Cerebellar nuclear complex (tissue), 1 donor: ENCODE results near the gene PCCA.
"Not testable (repeated sequence)": the region's sequence is repeated elsewhere in the genome, so short reads cannot be mapped to it uniquely, and the experiment has no call there.

Source experiments
- DNase-seq, 2 experiments: peaks; one replicate each; lab custom pipeline; 2025; lab: John Stamatoyannopoulos, UW

The PCCA gene

DNA sequence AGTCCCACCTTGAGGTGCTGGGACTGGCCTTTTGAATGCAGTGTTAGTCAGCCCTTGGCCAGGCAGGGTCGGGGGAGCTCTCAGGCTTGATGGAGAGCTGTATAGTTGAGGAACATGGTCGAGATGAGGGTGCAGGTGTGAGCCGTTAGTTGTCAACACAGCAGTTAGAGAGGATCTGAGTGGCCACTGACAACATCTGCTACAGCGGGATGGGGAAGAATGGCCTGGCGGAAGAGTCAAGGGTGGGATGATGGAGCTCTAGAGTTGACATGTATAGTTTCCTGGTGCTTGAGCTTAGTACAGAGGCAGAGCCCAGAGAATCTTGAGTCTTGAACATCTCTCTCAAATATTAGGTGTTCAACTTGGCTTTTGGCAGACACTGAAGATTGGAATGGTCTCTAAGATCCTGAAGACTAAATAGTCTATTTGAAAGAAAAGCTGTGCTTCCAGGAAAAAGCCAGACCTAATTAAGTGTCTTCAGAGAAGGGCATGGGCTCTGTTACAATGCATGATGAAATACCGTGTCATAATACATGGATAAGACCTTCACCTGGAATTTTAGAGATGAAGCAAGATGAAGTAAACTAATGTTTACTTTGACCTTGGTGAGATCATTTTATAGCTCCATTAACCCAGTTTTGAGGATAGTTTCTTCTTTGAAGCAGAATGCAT, 9.7 kb downstream of the PCCA start:
- no peak for DNase-seq

DNA sequence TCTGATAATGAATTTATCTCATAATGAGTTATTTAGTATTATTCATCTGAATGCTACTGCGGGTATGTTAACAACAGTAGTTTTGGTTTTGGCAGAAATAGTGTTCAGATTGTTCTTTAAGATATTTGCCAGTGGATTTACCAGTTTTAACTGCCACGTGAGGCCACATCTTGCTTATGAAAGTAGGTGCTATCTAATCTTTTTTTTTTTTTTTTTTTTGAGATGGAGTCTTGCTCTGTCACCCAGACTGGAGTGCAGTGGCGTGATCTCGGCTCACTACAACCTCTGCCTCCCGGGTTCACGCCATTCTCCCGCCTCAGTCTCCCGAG, 10.2 kb downstream of the PCCA start:
- DNase-seq = not testable (repeated sequence)

DNA sequence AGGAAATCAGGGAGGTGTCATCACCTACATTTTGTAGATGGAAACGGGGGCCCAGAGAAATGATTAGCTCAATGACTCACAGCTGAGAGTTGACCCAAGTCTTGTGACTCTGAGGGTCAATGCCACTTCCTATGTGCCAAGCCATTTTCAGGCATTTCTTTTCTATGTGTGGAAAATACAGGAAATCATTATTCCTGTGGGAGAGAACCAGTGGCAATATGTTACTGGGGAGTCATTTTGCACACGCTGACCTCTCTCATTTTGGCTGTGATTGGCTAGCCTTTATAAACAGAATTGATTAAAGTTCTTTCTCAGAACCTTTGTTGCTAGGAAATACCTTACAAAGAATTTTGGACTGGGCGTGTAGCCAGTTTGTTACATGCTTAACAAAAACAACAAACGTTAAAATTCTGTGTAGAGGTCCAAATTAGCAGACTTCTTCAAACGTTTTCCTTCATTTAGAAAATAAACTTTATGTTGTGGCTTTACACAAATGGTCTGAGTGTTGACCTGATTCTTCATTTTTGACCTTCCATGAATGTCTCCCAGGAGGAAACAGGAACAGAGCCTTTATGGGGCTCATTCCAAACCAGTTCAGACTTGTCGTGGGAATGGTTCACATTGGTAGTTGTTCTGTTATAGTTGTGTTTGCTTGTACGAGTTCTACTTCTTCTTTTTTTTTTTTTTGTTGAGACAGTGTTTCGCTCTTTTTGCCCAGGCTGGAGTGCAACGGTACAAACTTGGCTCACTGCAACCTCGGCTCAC, 11.4 kb downstream of the PCCA start:
- DNase-seq = no peak

DNA sequence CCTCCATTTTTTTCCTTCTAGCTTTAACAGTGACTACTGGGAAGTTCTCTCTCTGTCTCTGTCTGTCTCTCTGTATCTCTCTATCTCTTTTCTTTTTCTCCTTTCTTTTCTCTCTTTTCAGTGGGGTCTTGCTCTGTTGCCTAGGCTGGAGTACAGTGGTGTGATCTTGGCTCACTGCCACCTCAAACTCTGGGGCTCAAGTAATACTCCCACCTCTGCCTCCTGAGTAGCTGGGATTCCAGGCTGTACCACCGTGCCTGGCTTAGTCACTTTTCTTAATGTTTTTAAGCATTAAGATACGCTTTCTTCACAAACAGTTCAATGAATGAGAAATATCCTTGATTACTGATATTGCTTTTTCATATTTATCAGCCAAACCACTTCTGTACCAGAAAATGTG, 13.1 kb downstream of the PCCA start:
- no peak for DNase-seq

DNA sequence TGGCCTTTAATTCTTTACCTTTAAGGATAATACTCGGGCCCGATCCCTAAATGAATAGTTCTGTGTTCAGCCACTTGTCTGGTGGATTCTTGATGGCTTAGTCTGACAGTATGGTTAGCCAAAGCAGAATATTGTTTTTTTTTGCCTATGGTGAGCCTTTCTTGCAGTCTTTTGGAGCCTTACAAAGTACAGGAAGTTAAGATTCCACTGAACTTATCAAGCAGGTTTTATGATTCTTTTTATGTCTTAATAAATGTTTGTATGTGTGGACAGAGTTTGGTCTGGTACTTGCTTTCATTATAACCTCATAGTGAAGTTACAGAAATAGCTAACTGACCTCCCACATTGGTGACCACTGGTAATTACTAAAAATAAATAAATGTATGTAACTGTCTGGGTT, 17.1 kb downstream of the PCCA start:
- DNase-seq = no peak

DNA sequence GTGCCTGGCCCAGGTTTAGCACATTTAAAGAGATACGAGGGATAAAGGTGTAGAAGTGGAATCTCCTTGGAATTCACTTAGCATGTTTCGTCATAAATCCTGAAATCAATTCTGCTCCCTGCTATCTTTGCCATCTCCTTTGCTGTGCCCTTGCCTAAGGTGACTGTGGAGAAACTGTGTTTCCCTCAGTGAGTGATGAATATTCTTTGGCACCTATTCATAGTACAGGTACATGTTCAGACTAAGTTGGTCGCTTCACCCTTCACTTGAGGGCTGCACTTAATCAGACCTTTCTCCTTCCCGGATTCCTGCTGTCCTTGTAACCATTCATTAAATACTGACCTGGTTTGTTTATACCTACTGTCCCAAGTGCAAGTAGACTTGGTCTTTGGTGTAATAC, 17.8 kb downstream of the PCCA start:
- DNase-seq = no peak

DNA sequence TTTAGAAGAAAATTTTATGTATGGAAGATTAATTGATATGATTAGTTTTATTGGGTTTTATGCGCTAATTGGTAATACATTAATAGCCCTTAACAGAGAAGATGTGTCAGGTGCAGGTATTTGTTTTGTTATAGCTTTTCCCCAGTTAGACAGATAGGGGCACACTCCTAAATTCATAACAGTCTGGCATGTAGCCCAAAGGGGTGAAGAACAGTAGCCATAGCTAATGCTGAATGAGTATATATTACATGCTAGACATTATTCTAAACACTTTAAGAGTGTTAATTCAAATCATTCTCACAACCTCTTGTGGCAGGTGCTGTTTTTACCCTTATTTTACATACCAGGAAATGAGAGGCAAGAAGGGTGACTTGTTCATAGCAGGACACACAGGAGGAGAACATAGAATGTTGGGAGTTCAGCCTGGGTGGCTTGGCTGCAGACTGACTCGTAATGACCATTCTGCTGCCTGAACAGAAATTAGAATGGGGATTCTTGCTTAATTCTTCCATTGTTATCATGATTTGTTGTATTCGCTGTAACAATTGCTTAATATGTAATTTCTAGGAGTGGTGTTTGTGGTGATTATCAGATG, 20.1 kb downstream of the PCCA start:
- no peak for DNase-seq

DNA sequence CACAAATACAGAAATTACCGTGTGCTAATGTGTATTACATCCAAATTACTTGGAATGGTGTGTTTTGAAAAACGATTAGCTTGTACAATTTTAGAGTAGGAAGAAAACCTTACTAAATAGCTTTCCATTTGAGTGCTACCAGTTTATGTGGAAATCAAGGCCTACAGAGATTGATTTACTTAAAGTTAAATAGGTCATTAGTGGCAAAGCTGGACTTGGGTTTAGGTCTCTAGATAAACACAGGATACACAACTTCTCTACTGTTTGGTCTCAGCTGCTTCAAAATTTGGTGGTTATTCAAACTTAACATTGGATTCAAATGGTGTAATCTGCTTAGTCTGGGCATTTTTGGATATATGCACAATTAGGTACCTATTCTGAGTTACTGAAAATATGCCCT, 21.4 kb downstream of the PCCA start:
- no peak for DNase-seq

DNA sequence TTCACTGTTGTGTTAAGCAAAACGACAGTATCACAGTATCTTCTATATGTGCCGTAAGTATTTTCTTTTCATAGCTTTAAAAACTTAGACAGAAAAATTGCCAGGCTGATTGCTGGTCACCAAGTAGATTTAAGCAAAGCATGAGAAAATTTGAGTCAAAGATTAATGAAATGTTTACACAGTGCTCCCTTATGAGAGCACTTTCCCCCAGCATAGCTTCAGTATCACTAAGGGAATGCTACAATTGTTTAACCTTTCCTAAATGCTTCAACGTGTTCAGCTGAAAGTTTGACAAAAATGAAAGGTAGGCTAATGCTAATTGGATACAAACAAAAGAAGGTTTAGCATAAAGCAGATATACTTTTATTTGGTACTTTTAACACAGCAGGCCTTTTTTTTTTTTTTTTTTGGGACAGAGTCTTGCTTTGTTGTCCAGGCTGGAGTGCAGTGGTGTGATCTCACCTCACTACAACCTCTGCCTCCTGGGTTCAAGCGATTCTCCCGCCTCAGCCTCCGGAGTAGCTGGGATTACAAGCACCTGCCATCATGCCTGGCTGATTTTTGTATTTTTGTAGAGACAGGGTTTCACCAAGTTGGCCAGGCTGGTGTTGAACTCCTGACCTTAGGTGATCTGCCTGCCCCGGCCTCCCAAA, 23.4 kb downstream of the PCCA start:
- DNase-seq = no peak

DNA sequence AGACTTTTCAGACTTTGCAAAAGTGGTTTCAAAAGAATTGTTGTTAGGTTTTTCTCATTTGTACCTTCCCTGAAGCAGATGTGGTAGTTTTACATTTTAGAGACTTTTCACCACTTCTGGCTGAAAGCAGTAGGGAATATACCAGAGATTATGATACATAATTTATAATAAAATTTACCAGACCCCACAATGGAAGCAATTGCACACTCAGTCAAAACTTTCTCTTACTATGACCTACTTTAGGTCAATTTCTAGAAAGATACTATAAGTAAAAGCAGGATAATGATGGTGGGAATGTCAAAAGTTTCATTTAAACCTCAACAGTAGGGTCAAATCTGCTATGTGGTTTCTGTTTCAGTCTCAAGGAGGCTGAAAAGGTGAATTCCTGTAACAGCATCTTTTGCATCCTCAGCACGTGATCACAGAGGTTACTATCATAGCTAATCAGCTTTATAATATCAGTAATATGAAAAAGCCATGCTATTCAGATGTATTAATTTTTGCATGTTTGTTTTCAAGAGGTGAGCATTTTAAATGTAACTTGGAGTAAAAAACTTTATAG, 26.9 kb downstream of the PCCA start:
- DNase-seq = no peak

DNA sequence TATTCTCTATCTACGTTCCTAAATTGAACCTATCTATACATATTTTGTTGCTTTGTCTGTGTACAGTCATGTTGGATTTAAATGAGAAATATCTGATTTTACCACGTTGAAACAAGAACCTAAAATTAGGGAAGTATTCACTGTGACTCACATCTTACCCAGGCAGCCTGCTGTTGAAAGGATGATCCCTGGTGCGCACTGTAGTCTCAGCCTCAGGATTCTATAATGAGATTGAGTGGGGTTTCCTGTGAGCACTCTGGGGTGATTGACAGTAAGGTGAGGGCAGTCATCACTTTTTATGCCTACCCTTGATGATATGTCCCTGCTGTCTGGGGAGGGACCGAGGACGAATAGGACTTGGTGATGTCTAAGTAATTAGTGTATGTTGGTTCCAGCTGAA, 35.4 kb downstream of the PCCA start:
- no peak for DNase-seq

DNA sequence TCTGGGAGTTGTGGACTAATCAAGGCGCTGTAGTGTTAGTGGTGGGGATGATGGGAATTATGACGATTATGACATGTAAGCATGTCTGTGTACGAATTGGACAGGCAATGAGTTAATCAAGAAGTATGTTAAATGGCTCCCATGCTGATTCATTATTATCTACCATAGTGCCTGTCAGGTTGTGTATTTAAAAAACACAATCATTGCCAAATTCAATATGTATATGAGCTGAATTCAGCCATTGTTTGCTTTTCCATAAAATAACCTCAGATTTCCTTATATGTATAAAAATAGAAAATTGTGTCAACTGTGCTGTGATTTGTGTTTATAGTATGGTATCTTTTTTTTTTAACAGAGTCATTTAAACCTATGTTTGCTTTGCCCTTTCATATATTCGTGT, 37.1 kb downstream of the PCCA start:
- no peak for DNase-seq

DNA sequence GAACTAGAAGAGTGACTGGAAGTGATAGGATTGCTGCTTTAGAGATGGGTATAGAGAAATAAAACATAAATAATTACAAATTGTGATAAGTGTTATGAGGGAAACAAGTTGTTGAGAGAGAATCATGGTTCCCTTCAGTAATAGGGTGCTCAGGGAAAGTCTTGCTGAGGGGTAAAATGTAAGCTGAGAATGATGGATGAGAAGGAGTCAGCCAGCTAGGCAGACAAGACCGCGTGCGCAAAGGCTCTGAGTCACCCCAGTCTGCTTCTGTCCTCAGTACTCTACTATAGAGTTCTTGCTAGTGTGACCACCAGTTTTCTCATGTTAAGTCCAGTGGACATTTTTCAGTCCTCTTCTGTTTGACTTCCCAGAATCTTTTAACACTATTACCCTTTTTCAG, 39.5 kb downstream of the PCCA start:
- no peak for DNase-seq

DNA sequence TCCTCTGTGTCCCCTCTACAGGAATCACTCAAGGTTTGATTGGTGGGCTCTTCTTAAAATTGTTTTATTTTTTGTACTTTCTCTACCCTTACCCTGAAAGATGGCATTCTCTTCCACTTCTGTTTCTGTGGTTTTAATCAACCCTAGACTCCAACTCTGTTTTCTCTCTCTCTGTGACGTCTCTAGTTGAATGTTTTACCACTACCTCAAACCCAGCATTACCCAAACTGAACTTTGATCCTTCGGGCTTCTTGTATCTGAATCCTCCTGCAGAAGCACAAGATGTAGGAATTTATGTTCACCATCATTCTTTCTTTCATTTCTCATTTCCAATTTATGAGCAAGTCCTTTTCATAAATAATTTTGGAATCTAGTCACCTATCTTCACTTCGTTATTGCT, 39.9 kb downstream of the PCCA start:
- no peak for DNase-seq

DNA sequence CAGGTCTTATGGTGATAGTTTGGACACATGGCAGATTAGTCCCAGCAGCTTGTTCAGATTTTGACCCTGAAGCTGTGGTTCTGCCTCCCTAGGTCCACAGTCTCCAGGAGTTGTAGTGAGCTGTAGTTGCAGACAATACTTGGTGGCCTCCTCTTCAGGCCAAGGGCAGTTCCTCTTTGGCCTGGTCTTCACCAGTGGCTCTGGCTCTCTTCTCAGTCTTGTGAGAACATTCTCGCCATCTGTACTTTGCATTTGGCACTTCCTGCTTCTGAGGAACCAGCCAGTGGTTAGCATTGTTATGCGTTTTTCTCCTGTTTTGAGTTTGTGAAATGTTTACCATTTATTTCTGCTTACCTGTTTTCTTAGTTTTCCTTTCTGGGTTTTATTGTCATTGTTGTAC, 40.7 kb downstream of the PCCA start:
- no peak for DNase-seq

DNA sequence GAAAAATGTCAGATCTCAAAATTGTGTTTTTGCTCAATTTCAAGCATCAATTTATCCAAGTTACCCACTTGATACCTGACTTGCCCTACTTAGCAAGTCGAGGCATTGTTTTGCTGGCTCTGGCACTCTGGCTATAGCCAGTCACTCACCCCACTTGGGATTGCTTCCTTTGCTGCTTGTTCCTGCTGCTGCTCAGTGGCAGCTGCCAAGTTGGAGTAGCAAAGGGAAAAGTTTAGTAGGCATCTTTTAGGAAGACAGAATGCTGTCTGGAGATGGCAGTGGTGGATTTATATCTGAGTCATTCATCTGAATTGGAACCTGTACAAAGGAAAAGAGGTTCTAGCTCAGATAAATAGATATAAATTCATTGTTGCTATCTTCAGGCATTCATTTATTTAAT, 41.2 kb downstream of the PCCA start:
- DNase-seq = no peak

DNA sequence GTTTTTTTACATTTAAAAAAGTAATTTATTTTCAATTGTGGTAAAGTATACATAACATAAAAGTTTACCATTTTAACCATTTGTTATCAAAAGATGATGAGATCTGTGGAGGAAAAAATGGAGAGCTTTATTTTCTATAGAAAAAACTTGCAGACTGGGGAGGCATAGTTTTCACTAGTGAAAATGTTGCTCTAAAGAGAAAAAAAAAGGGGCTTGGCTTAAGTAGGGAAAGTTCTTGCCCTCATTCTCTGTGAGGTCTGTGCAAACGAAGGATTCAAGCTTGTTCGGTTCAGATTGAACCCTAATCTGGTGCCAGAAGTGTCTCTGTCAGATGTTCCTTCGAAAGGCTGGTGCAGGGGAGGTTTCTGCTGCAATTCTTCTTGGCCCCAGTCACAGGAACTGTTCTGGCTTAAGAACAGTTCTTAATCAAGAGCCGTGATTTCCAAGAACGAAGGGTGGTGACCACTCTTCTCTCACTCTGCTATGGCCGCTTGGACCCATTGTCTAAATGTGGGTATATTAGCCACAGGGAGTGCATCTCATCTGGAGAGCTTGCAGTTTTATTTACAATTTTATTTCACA, 42.1 kb downstream of the PCCA start:
- DNase-seq = no peak

DNA sequence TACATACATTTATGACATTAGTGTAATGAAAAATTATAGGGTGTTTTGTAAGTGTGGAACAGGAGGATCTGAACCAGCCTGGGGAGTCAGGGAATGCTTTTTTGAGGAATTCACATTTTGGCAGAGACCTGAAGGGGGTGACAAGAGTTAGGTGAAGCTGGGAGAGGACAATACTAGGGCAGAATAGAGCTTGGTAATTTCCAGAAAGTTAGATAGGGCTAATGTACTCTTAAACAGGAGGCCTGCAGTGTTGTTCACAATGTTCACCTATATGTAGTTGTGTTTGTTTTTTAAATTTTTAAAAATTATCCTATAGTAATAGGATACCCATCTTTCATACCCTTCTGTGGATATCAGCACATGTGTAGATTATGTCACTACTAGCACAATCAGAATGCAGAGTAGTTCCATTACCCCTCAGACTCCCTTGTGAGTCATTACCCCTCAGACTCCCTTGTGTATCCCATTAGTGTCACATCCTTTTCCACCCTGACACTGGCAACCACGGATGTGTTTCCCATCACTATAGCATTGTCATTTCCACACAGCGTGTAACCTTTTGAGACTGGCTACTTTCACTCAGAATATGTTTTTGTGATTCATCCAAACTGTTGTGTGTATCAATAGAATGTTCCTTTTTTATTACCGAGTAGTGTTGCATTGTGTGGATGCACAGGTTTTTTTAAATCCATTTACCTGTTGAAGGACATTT, 43.1 kb downstream of the PCCA start:
- DNase-seq = no peak

DNA sequence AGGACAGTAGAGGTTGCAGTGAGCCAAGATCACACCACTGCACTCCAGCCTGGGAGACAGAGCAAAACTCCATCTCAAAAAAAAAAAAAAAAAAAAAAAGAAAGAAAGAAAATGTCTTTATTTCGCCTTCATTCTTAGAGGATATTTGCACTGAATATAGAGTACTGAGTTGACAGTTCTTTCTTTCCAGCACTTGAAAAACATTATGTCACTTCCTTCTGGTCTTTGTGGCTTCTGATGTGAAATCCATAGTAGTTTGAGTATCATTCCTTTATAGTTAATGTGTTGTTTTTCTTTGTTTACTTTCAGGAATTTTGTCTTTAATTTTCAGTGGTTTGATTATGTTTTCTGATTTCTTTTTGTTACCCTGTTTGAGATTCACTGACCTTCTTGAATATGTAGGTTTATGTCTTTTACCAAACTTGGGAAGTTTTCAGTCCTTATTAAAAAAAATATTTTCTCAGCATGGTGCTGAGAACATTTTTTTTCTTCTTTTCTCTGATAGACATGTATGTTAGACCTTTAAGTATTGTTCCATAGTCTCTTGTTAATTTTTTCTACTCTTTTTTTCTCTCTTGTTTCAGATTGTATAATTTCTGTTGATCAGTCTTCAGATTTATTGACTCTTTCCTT, 50.1 kb downstream of the PCCA start:
- no peak for DNase-seq

DNA sequence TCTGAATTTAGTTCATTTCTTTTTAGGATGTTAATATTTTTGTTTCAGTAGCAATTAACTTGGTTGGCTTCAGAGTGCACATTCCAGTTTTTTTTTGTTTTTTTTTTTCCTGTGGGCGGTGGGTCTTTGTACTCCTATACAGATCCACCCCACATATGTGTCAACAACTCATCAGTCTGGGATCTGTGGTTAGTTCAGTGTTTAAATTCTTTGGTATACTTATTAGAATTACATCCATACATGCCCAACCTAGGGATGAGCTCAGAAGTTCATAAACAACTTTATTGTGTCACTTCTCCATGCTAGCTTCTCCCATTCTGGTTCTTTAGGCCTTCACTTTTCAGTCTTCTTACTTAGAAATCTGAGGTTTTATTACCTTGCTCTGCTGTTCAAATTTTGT, 50.9 kb downstream of the PCCA start:
- no peak for DNase-seq

DNA sequence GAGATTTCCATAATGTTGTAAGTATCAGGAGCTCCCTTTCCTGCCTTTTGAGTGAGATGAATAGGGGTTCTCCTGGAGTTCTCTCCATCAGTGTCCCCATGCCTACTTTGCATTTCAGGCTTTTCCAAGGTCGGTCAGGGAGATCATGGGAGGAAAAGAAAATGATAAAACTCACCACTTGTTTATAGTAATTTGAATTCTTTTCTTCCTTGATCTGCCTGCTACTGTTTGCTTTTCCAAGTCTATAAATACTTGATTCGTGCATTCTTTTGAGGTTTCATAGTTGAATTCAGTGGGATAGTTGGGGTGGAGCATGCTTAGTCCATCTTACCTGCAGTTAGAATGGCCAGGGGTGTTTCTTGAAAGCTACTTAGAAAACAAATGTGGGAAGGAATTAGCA, 51.5 kb downstream of the PCCA start:
- DNase-seq = no peak
